DND-41 (cell line): ENCODE results near the gene ACKR3.

Experiments
- EZH2 ChIP-seq: IDR thresholded peaks from 3 replicates; pipeline ENCODE4 v1.6.1; 2012; ENCODE audit warnings: borderline replicate concordance, low read depth, mild to moderate bottlenecking, moderate library complexity, low read length, inconsistent platforms; ENCODE audit not compliant: severe bottlenecking
- TF ChIP-seq, protein P1 (sequence below): IDR thresholded peaks from 2 replicates; pipeline ENCODE4 v1.5.1; 2012; ENCODE audit warnings: borderline replicate concordance, low read length, moderate library complexity, mild to moderate bottlenecking; ENCODE audit not compliant: poor library complexity, severe bottlenecking; ENCODE audit errors: extremely low read depth

DNA sequence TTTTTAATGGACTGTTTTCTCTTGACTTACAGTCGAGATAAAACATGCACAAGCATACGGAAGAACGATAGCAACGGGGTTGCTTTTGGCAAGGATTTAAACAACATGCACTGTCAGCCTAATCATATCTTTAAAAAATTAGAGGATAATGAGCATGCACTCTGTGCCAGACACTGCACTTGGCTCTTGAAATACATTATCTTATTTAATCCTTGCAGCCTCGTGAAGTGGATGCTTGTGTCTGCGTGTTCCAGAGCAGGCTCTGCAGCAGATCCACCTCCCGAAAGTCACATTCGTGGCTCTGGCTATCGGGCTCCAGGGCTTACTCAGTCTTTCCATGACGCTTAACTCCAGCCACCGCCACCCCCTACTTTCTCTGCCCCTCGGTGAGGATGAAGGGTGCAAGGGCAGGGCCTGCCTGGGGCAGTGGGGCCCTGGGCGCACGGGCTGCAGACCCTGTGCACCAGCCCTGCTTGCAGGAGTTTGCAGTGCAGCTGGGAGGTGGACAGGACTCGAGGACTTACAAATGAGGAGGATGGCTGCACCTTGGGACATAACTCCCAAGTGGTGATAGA is 61.7 kb downstream of the ACKR3 start:
- no peak for TF ChIP-seq EZH2
- TF ChIP-seq, protein P1, sequence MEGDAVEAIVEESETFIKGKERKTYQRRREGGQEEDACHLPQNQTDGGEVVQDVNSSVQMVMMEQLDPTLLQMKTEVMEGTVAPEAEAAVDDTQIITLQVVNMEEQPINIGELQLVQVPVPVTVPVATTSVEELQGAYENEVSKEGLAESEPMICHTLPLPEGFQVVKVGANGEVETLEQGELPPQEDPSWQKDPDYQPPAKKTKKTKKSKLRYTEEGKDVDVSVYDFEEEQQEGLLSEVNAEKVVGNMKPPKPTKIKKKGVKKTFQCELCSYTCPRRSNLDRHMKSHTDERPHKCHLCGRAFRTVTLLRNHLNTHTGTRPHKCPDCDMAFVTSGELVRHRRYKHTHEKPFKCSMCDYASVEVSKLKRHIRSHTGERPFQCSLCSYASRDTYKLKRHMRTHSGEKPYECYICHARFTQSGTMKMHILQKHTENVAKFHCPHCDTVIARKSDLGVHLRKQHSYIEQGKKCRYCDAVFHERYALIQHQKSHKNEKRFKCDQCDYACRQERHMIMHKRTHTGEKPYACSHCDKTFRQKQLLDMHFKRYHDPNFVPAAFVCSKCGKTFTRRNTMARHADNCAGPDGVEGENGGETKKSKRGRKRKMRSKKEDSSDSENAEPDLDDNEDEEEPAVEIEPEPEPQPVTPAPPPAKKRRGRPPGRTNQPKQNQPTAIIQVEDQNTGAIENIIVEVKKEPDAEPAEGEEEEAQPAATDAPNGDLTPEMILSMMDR = no peak
